ENCODE measurements around the gene C4BPB.

DNA sequence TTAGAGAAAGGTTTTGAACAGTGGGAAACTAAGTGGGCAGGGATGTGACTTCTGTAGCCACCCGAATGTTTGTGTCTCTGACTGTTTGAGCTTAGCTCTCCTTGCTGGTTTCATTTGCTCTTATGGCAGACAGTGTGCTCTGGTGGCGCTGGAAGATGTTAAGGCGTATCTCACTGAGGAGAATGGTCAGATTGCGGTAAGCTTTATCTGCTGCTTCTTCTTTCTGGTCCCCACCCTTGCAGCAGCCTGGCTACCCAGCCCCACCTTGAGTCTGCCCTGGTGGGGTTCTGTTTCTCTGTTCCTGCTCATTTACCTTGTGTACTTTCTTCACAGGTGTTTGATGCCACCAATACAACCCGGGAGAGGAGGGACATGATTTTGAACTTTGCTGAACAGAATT, 25.6 kb upstream of the C4BPB start:
- TF ChIP-seq, protein P1, sequence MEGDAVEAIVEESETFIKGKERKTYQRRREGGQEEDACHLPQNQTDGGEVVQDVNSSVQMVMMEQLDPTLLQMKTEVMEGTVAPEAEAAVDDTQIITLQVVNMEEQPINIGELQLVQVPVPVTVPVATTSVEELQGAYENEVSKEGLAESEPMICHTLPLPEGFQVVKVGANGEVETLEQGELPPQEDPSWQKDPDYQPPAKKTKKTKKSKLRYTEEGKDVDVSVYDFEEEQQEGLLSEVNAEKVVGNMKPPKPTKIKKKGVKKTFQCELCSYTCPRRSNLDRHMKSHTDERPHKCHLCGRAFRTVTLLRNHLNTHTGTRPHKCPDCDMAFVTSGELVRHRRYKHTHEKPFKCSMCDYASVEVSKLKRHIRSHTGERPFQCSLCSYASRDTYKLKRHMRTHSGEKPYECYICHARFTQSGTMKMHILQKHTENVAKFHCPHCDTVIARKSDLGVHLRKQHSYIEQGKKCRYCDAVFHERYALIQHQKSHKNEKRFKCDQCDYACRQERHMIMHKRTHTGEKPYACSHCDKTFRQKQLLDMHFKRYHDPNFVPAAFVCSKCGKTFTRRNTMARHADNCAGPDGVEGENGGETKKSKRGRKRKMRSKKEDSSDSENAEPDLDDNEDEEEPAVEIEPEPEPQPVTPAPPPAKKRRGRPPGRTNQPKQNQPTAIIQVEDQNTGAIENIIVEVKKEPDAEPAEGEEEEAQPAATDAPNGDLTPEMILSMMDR (conservative IDR thresholded peaks at IDR 0.05 in 1 of 2, IDR thresholded peaks at IDR 0.05 in 1 of 2; ENCODE audit: low read depth in 1 of 2, low read length in 2 of 2): no peak
- TF ChIP-seq EZH2 (IDR thresholded peaks at IDR 0.05; ENCODE audit: low read length, missing control alignments): no peak
